Right lobe of liver (tissue), 4 donors: ENCODE measurements around the gene FAAP20.

Experiments used
- POLR2A ChIP-seq: fragments of 450-650 bp; IDR thresholded peaks from one replicate; pipeline ENCODE4 v1.6.1; 2017; ENCODE audit warnings: antibody characterized with exemption, mild to moderate bottlenecking
- TF ChIP-seq, protein P1 (sequence below), 4 donors: fragments of 200-600 bp in 3 of 4; fragments of 450-650 bp in 1 of 4; IDR thresholded peaks; one replicate each; pipeline versions ENCODE4 v1.5.1 to v1.8.0; 2016 to 2022; ENCODE audit warnings: antibody characterized with exemption in 4 of 4, mild to moderate bottlenecking in 2 of 4
- donor health status: DM: no; HTN: no; CAD: no.
- donor health status: DM: no; HTN: no; CAD: no.
- donor health status: DM: no; HTN: yes; CAD: no.

DNA sequence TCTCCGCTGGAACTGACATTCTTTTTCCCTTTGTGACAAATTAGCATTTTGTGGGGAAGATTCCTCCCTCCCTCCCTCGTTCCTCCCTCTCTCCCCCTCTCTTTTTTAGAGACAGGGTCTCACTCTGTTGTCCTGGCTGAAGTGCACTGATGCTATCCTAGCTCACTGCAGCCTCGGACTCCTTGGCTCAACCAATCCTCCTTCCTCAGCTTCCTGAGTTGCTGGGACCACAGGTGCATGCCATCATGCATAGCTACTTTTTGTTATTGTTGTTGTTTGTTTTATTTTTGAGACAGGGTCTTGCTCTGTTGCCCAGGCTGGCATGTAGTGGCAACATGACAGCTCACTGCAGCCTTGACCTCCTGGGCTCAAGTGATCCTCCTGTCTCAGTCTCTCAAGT is 26.7 kb upstream of the FAAP20 start:
- no peak for TF ChIP-seq POLR2A
- TF ChIP-seq, protein P1, sequence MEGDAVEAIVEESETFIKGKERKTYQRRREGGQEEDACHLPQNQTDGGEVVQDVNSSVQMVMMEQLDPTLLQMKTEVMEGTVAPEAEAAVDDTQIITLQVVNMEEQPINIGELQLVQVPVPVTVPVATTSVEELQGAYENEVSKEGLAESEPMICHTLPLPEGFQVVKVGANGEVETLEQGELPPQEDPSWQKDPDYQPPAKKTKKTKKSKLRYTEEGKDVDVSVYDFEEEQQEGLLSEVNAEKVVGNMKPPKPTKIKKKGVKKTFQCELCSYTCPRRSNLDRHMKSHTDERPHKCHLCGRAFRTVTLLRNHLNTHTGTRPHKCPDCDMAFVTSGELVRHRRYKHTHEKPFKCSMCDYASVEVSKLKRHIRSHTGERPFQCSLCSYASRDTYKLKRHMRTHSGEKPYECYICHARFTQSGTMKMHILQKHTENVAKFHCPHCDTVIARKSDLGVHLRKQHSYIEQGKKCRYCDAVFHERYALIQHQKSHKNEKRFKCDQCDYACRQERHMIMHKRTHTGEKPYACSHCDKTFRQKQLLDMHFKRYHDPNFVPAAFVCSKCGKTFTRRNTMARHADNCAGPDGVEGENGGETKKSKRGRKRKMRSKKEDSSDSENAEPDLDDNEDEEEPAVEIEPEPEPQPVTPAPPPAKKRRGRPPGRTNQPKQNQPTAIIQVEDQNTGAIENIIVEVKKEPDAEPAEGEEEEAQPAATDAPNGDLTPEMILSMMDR (IDR thresholded peaks at IDR 0.05): no peak
